Measurements from ENCODE around the gene FHL2. TPM values are rescaled to one million over a fixed set of nuclear protein-coding genes. Genes with fewer than 3 reads are reported as not detected.

Gene FHL2
- total and polyA plus RNA-seq, 2 experiments from 2014 or later = 17.9 to 18.8 TPM

DNA sequence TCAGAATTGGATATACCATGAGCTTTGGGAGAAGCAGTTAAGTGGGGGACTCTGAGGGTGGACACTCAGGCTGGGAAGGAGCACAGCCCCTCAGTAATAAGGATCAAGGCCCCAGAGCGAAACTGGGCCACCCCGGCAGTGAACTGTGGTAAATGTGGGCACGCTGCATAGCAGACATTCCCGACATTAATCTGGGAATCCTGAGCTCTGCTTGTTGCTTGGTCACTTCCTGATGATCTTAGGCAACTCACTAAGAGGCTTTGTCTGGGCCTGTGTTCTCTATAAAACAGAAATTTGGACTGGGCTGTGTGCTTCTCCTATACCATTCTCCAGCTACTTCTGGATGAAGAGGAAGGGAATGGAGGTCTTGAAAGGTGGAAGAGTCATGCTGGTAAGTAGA is 74.1 kb downstream of the FHL2 start:
- Histone ChIP-seq H3K4me2 (peak overlapping the region; percentile 8), H4K20me1 (ENCODE audit: insufficient read depth, poor library complexity, severe bottlenecking) (no peaks in the 10 kb centered on the region), H3K36me3 (replicated peaks; ENCODE audit: insufficient read depth, low read depth) (no peaks in the 10 kb centered on the region), H3K4me1 (ENCODE audit: insufficient read depth) (peaks cover 23% of the 10 kb centered on the region), H3K4me3 (no peak overlapping the region), H3K27ac (peak overlapping the region; percentile 78), H2AFZ (no peak overlapping the region), H3K9me2 (replicated peaks; ENCODE audit: insufficient read depth) (no peaks in the 10 kb centered on the region), H3K9me3 (ENCODE audit: low read depth) (no peaks in the 10 kb centered on the region), H3K27me3 (no peaks in the 10 kb centered on the region), H3K79me2 (peaks cover 86% of the 10 kb centered on the region)
- TF ChIP-seq EZH2 (IDR thresholded peaks at IDR 0.05; ENCODE audit: borderline replicate concordance) (no peak), EZH2phosphoT487 (IDR thresholded peaks at IDR 0.05; ENCODE audit: low read depth, severe bottlenecking, unreplicated experiment) (no peak)
- TF ChIP-seq, protein P1, sequence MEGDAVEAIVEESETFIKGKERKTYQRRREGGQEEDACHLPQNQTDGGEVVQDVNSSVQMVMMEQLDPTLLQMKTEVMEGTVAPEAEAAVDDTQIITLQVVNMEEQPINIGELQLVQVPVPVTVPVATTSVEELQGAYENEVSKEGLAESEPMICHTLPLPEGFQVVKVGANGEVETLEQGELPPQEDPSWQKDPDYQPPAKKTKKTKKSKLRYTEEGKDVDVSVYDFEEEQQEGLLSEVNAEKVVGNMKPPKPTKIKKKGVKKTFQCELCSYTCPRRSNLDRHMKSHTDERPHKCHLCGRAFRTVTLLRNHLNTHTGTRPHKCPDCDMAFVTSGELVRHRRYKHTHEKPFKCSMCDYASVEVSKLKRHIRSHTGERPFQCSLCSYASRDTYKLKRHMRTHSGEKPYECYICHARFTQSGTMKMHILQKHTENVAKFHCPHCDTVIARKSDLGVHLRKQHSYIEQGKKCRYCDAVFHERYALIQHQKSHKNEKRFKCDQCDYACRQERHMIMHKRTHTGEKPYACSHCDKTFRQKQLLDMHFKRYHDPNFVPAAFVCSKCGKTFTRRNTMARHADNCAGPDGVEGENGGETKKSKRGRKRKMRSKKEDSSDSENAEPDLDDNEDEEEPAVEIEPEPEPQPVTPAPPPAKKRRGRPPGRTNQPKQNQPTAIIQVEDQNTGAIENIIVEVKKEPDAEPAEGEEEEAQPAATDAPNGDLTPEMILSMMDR (IDR thresholded peaks at IDR 0.05; ENCODE audit: poor library complexity) = no peak
- peak; percentile 19 for DNase-seq (ENCODE audit: low spot score)
- WGBS (ENCODE audit: low lambda C conversion rate, missing lambda C conversion rate) = 66% methylated on average over 4 of the region's 4 CpGs

DNA sequence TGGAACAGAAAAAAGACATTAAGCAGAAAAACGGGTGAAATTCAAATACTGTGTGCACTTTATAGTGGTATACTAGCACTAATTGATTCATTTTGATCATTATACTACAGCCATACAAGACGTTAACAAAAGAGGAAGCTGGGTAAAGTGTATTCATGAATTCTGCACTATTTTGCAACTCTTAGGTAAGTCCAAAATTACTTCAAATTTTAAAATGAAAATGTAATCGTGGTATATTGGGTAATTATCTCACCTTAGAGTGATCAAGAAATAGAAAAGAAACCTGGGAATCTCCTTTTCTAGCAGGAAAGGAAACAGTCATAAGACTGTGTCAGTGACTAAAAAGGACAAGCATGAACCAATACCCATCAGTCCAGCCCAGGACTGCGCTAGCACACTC is 74.8 kb downstream of the FHL2 start:
- DNase-seq (ENCODE audit: low spot score) = no peak
- Histone ChIP-seq H3K9me2 (replicated peaks; ENCODE audit: insufficient read depth) (no peaks in the 10 kb centered on the region), H3K36me3 (replicated peaks; ENCODE audit: insufficient read depth, low read depth) (no peaks in the 10 kb centered on the region), H3K27me3 (no peaks in the 10 kb centered on the region), H3K4me3 (no peak overlapping the region), H3K79me2 (peaks cover 88% of the 10 kb centered on the region), H3K4me1 (ENCODE audit: insufficient read depth) (peaks cover 23% of the 10 kb centered on the region), H2AFZ (no peak overlapping the region), H3K9me3 (ENCODE audit: low read depth) (no peaks in the 10 kb centered on the region), H3K27ac (peak overlapping the region; percentile 78), H4K20me1 (ENCODE audit: insufficient read depth, poor library complexity, severe bottlenecking) (no peaks in the 10 kb centered on the region), H3K4me2 (no peak overlapping the region)
- 87% methylated on average over 4 of the region's 4 CpGs for WGBS (ENCODE audit: low lambda C conversion rate, missing lambda C conversion rate)
- no peak for TF ChIP-seq EZH2phosphoT487 (IDR thresholded peaks at IDR 0.05; ENCODE audit: low read depth, severe bottlenecking, unreplicated experiment)

DNA sequence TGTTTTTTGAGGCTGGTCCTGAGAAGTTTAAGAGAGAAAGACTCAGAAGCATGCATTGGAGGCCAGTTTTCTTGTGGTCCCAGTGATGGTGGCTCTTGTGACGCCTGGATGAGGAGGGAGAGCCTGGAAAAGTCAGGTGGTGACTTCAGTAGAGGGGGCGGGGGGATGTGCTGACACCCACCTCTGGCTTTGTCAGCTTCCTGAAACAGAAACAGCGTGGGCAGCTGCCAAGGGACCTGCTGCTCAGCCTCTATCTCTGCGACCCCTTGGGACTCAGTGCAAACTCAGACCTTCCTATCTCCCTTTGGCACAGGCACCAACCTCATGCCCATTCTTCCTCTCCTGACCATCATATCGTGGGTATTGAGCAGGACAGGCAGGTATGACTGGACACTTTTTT is 75.7 kb downstream of the FHL2 start:
- Histone ChIP-seq H3K9me2 (replicated peaks; ENCODE audit: insufficient read depth) (no peaks in the 10 kb centered on the region), H3K79me2 (peaks cover 89% of the 10 kb centered on the region)

DNA sequence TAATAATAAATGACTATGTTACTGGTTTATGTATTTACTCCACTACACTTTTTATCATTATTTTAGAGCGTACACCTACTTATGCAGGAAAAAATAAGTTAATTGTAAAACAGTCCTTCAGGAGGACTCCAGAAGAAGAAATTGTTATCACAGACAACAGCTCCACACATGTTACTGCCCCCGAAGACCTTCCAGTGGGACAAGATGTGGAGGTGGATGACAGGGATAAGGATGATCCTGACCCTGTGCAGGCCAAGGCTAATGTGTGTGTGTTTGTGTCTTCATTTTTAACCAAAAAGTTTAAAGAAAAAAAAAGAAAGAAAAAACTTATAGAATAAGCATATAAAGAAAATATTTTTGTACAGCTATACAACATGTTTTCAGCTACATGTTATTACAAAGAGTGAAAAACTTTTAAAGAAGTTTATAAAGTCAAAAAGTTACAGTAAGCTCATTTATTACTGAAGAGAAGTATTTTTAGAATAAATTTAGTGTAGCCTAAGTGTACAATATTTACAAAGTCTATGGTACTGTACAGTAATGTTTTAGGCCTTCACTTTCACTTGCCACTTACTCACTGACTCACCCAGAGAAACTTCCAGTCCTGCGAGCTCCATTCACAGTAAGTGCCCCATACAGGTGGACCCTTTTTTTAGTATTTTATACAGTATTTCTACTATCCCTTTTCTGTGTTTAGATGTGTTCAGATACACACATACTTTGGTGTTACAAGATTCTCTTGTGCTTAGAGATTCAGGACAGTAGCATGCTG is 76.8 kb downstream of the FHL2 start:
- Histone ChIP-seq H3K9me3 (ENCODE audit: low read depth) (no peaks in the 10 kb centered on the region), H3K9me2 (replicated peaks; ENCODE audit: insufficient read depth) (no peaks in the 10 kb centered on the region), H3K27me3 (no peaks in the 10 kb centered on the region), H3K4me3 (no peak overlapping the region), H3K4me1 (ENCODE audit: insufficient read depth) (peaks cover 14% of the 10 kb centered on the region), H2AFZ (no peak overlapping the region), H4K20me1 (ENCODE audit: insufficient read depth, poor library complexity, severe bottlenecking) (no peaks in the 10 kb centered on the region), H3K4me2 (no peak overlapping the region), H3K36me3 (replicated peaks; ENCODE audit: insufficient read depth, low read depth) (no peaks in the 10 kb centered on the region), H3K79me2 (peaks cover 89% of the 10 kb centered on the region), H3K27ac (no peak overlapping the region)
- WGBS (ENCODE audit: low lambda C conversion rate, missing lambda C conversion rate) = 95% methylated on average over 3 of the region's 3 CpGs
- TF ChIP-seq, protein P1 (IDR thresholded peaks at IDR 0.05; ENCODE audit: poor library complexity) = no peak
- TF ChIP-seq EZH2phosphoT487 (IDR thresholded peaks at IDR 0.05; ENCODE audit: low read depth, severe bottlenecking, unreplicated experiment) (no peak), EZH2 (IDR thresholded peaks at IDR 0.05; ENCODE audit: borderline replicate concordance) (no peak)
- DNase-seq (ENCODE audit: low spot score) = no peak

More for the DNA sequence above, 75.7 kb downstream of the FHL2 start:
- Histone ChIP-seq H3K4me1 (ENCODE audit: insufficient read depth) (peaks cover 14% of the 10 kb centered on the region), H3K36me3 (replicated peaks; ENCODE audit: insufficient read depth, low read depth) (no peaks in the 10 kb centered on the region), H3K27ac (no peak overlapping the region), H3K9me3 (ENCODE audit: low read depth) (no peaks in the 10 kb centered on the region), H3K27me3 (no peaks in the 10 kb centered on the region), H3K4me3 (no peak overlapping the region), H2AFZ (no peak overlapping the region), H4K20me1 (ENCODE audit: insufficient read depth, poor library complexity, severe bottlenecking) (no peaks in the 10 kb centered on the region), H3K4me2 (no peak overlapping the region)
- TF ChIP-seq, protein P1 (IDR thresholded peaks at IDR 0.05; ENCODE audit: poor library complexity) = no peak
- TF ChIP-seq EZH2phosphoT487 (IDR thresholded peaks at IDR 0.05; ENCODE audit: low read depth, severe bottlenecking, unreplicated experiment) = no peak
- no peak for TF ChIP-seq EZH2 (IDR thresholded peaks at IDR 0.05; ENCODE audit: borderline replicate concordance)
- DNase-seq (ENCODE audit: low spot score) = no peak
- 96% methylated on average over 4 of the region's 5 CpGs for WGBS (ENCODE audit: low lambda C conversion rate, missing lambda C conversion rate)

Data from hepatocyte (in vitro differentiated cells).